HCT116 (cell line): ENCODE results near the gene TNFRSF9. TPM values are rescaled to one million over a fixed set of nuclear protein-coding genes. Genes with fewer than 3 reads are reported as not detected.
"Not testable (repeated sequence)": the region's sequence is repeated elsewhere in the genome, so short reads cannot be mapped to it uniquely, and the experiment has no call there.

Experiments
- ATAC-seq: fragments of 200-7000 bp; cut with Tn5 transposase; 2 replicates; pipeline ENCODE4 v1.9.1; 2020; ENCODE audit warnings: mild to moderate bottlenecking, moderate library complexity
- BruUV-seq: library from RNA; stranded (reverse); fragments of 400-500 nt; replicated peaks from 2 replicates; lab custom pipeline; 2021; lab: Mats Ljungman, UMichigan
- CTCF ChIA-PET: fragments of 300-600 bp; sonication (Branson Sonifier 250); formaldehyde crosslinking; loops from one replicate; lab custom pipeline; 2021; ENCODE audit warnings: antibody characterized with exemption; lab: Charles Lee
- POLR2A ChIA-PET: fragments of 300-600, 350-600 bp; sonication (Branson Sonifier 250); formaldehyde crosslinking; loops from one replicate; lab custom pipeline; 2021; ENCODE audit warnings: antibody characterized with exemption; lab: Charles Lee
- RAD21 ChIA-PET, 2 experiments: fragments of 300-600 bp; sonication (Branson Sonifier 250); formaldehyde crosslinking; loops; one replicate each; lab custom pipeline; 2023; ENCODE audit warnings: low total read pairs in 2 of 2; ENCODE audit not compliant: uncharacterized antibody in 2 of 2, unreplicated experiment in 2 of 2, low non-redundant PET in 1 of 2; lab: Charles Lee
- DNase-seq: peaks from one replicate; pipeline ENCODE4 v3.0.0-alpha.2; 2010; ENCODE audit warnings: low read depth, low spot score
- H2AFZ ChIP-seq: fragments of 200-600 bp; shearing (Covaris generic), sonication (generic); 2 replicates; pipeline ENCODE4 v1.6.1; 2017; ENCODE audit warnings: low read depth, mixed run types, mixed read lengths, antibody characterized with exemption, low read length; ENCODE audit not compliant: poor library complexity, severe bottlenecking
- H3K27ac ChIP-seq: 2 replicates; pipeline ENCODE4 v1.5.1; 2012; ENCODE audit warnings: low read depth, low read length
- H3K27me3 ChIP-seq: fragments of 200-600 bp; sonication (generic); 2 replicates; pipeline ENCODE4 v1.6.1; 2016; ENCODE audit warnings: mixed run types, low read length, mixed read lengths; ENCODE audit not compliant: insufficient read depth
- H3K36me3 ChIP-seq, 2 experiments: fragments of 200-500 bp in 1 of 2; fragments of 200-600 bp in 1 of 2; sonication (Bioruptor generic) in 1 of 2; sonication (generic) in 1 of 2; 2 replicates each; pipeline versions ENCODE4 v1.5.1 to v1.6.1; 2014 to 2016; ENCODE audit warnings: low read length in 2 of 2, inconsistent platforms in 1 of 2, mixed read lengths in 1 of 2, mixed run types in 1 of 2; ENCODE audit not compliant: insufficient read depth in 2 of 2, control insufficient read depth in 1 of 2
- H3K4me1 ChIP-seq, 2 experiments: fragments of 200-600 bp in 1 of 2; sonication (generic) in 1 of 2; 2 replicates each; pipeline versions ENCODE4 v1.5.1 to v1.6.1; 2012 to 2017; ENCODE audit warnings: low read length in 2 of 2, inconsistent platforms in 1 of 2, mild to moderate bottlenecking in 1 of 2, mixed read lengths in 1 of 2, mixed run types in 1 of 2, moderate library complexity in 1 of 2; ENCODE audit not compliant: insufficient read depth in 2 of 2, control insufficient read depth in 1 of 2
- H3K4me2 ChIP-seq: fragments of 200-600 bp; sonication (generic); 2 replicates; pipeline ENCODE4 v1.6.1; 2017; ENCODE audit warnings: mixed run types, low read length, mixed read lengths
- H3K4me3 ChIP-seq, 2 experiments: fragments of 200-600 bp in 1 of 2; sonication (generic) in 1 of 2; replicated peaks in 1 of 2; 2 replicates each; pipeline ENCODE4 v1.5.1; 2011 to 2016; ENCODE audit warnings: low read length in 2 of 2, control low read depth in 1 of 2, low read depth in 1 of 2, mild to moderate bottlenecking in 1 of 2, mixed read lengths in 1 of 2, mixed run types in 1 of 2
- H3K79me2 ChIP-seq: fragments of 200-600 bp; sonication (generic); 2 replicates; pipeline ENCODE4 v1.6.1; 2017; ENCODE audit warnings: mild to moderate bottlenecking, mixed run types, low read length, moderate library complexity, mixed read lengths; ENCODE audit not compliant: insufficient read depth
- H3K9ac ChIP-seq: fragments of 200-600 bp; sonication (generic); 2 replicates; pipeline ENCODE4 v1.6.1; 2016; ENCODE audit warnings: low read length, mixed read lengths
- H3K9me2 ChIP-seq: fragments of 200-600 bp; sonication (generic), shearing (Covaris generic); 2 replicates; pipeline ENCODE4 v1.6.1; 2017; ENCODE audit warnings: mixed run types, mild to moderate bottlenecking, moderate library complexity; ENCODE audit not compliant: insufficient read depth
- H3K9me3 ChIP-seq, 2 experiments: fragments of 200-500 bp in 1 of 2; fragments of 200-600 bp in 1 of 2; sonication (Bioruptor generic) in 1 of 2; sonication (generic) in 1 of 2; 2 replicates each; pipeline ENCODE4 v1.6.1; 2014 to 2017; ENCODE audit warnings: low read length in 2 of 2, mixed read lengths in 2 of 2, inconsistent platforms in 1 of 2, low read depth in 1 of 2, mild to moderate bottlenecking in 1 of 2, mixed run types in 1 of 2, moderate library complexity in 1 of 2; ENCODE audit not compliant: control insufficient read depth in 1 of 2, insufficient read depth in 1 of 2
- H4K20me1 ChIP-seq: fragments of 200-600 bp; sonication (generic), shearing (Covaris generic); 2 replicates; pipeline ENCODE4 v1.6.1; 2017; ENCODE audit warnings: mixed run types, mild to moderate bottlenecking, moderate library complexity; ENCODE audit not compliant: insufficient read depth
- CBX3 ChIP-seq: IDR thresholded peaks from 2 replicates; pipeline ENCODE4 v1.6.1; 2012; ENCODE audit warnings: low read depth
- CEBPB ChIP-seq: IDR thresholded peaks from 2 replicates; pipeline ENCODE4 v1.6.1; 2012; ENCODE audit warnings: low read depth
- EGR1 ChIP-seq: IDR thresholded peaks from 2 replicates; pipeline ENCODE4 v1.6.1; 2012; ENCODE audit warnings: low read depth
- ELF1 ChIP-seq: IDR thresholded peaks from 2 replicates; pipeline ENCODE4 v1.6.1; 2012; ENCODE audit warnings: low read depth, borderline replicate concordance
- EZH2 ChIP-seq: fragments of 200-600 bp; sonication (generic); IDR thresholded peaks from 2 replicates; pipeline ENCODE4 v1.6.1; 2017; ENCODE audit warnings: antibody characterized with exemption, mixed run types
- EZH2phosphoT487 ChIP-seq: fragments of 200-600 bp; IDR thresholded peaks from 2 replicates; pipeline ENCODE4 v1.6.1; 2018; ENCODE audit warnings: antibody characterized with exemption, borderline replicate concordance
- FOSL1 ChIP-seq: IDR thresholded peaks from 2 replicates; pipeline ENCODE4 v1.6.1; 2012; ENCODE audit warnings: low read depth
- JUND ChIP-seq: IDR thresholded peaks from 2 replicates; pipeline ENCODE4 v1.6.1; 2012
- MAX ChIP-seq: IDR thresholded peaks from 2 replicates; pipeline ENCODE4 v1.6.1; 2012
- POLR2A ChIP-seq: IDR thresholded peaks from 2 replicates; pipeline ENCODE4 v1.7.0; 2011; ENCODE audit warnings: borderline replicate concordance; ENCODE audit not compliant: insufficient read depth, insufficient read length; ENCODE audit errors: extremely low read depth
- POLR2AphosphoS5 ChIP-seq: IDR thresholded peaks from 2 replicates; pipeline ENCODE4 v1.6.1; 2011; ENCODE audit warnings: mild to moderate bottlenecking, low read depth, low read length, moderate library complexity
- RAD21 ChIP-seq: IDR thresholded peaks from 2 replicates; pipeline ENCODE4 v1.6.1; 2012; ENCODE audit warnings: low read depth, mild to moderate bottlenecking
- SIN3A ChIP-seq: IDR thresholded peaks from 2 replicates; pipeline ENCODE4 v1.6.1; 2012; ENCODE audit warnings: low read depth
- SP1 ChIP-seq: IDR thresholded peaks from 2 replicates; pipeline ENCODE4 v1.6.1; 2012; ENCODE audit warnings: low read depth
- SRF ChIP-seq: IDR thresholded peaks from 2 replicates; pipeline ENCODE4 v1.6.1; 2012; ENCODE audit warnings: low read depth
- YY1 ChIP-seq: IDR thresholded peaks from 2 replicates; pipeline ENCODE4 v1.6.1; 2011; ENCODE audit warnings: low read length, low read depth, moderate library complexity, mild to moderate bottlenecking; ENCODE audit not compliant: insufficient replicate concordance; ENCODE audit errors: extremely low read depth
- ZFX ChIP-seq: fragments of 450-650 bp; IDR thresholded peaks from 2 replicates; pipeline ENCODE4 v1.6.1; 2017
- ZNF274 ChIP-seq: fragments of 200-500 bp; sonication (Bioruptor generic); IDR thresholded peaks from 2 replicates; pipeline ENCODE4 v1.6.1; 2014; ENCODE audit warnings: mild to moderate bottlenecking, low read depth, low read length, inconsistent platforms
- intact Hi-C: fragments of 100-400 bp; cut with micrococcal nuclease; formaldehyde crosslinking; loops from 2 replicates; pipeline ENCODE4 v1.10.0; 2022
- total RNA-seq: library from RNA; stranded (reverse); gene quantifications from one replicate; pipeline ENCODE4 v1.2.1, GENCODE V29; 2021; ENCODE audit not compliant: unreplicated experiment
- TF ChIP-seq, protein P1 (sequence below): IDR thresholded peaks from 2 replicates; pipeline ENCODE4 v1.6.1; 2012
- TF ChIP-seq, protein P2 (sequence below), 3 experiments: fragments of 200-600 bp in 1 of 3; sonication (generic) in 1 of 3; IDR thresholded peaks in 2 of 3; conservative IDR thresholded peaks in 1 of 3; 2 replicates each; pipeline ENCODE4 v1.5.1; 2012 to 2017; ENCODE audit warnings: low read depth in 2 of 3, low read length in 2 of 3, antibody characterized with exemption in 1 of 3, borderline replicate concordance in 1 of 3, control low read depth in 1 of 3, mild to moderate bottlenecking in 1 of 3, mixed read lengths in 1 of 3, mixed run types in 1 of 3, moderate library complexity in 1 of 3; ENCODE audit not compliant: insufficient read depth in 1 of 3

TNFRSF9 gene
- total RNA-seq, 1 experiment from 2014 or later = 0.20 TPM

DNA sequence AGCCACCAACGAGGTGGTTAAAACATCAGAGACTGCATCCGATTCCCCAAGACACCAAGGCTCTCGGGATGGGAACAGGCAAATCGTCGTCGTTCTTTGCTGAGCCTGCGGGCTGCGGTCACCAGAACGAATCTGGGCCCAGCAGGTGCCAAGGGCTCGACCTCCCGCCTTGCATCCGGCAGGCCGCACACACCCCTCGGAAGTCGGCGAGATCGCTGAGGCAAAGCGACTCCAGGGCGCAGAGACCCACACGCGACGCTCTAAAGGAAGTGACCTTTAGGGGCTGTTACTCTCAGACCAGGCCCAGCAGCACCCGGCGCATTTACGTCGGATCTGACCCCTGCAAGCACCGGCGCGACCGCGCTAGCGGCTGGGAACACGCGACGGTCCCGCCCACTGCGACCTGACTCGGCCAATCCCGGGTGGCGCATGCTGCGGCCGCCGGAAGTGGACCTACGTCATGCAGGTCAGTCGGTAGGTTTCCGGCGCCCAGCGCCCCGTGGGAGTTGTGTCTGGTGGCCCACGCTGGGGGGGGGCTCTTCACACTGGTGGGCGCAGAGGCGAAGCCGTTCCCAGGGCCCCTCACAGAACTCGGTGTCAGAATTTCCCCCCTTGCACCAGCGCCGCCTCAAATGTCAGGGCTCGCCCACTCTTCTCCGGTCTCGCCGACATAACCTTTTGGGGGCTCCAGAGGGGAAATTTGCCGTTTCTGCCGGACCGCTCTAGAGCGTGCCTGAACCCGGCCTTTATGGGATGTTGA is 13.4 kb upstream of the TNFRSF9 start:
- no TSS peak for BruUV-seq
- H3K4me2 ChIP-seq = peak overlapping the region; percentile 82
- DNase-seq (peak; percentile 86), ATAC-seq (peak; percentile 98)
- no peaks in the 10 kb centered on the region for H3K9me3 ChIP-seq
- H3K36me3 ChIP-seq = no peaks in the 10 kb centered on the region
- peak overlapping the region; percentile 71 for H3K9ac ChIP-seq
- H3K27me3 ChIP-seq = no peaks in the 10 kb centered on the region
- H3K79me2 ChIP-seq = no peaks in the 10 kb centered on the region
- TF ChIP-seq MAX (peak; percentile 78), EGR1 (peak; percentile 61), FOSL1 (no peak), POLR2A (peak; percentile 67), ZFX (peak; percentile 92), CBX3 (no peak), YY1 (no peak), RAD21 (no peak), CEBPB (no peak), SP1 (peak; percentile 75), ELF1 (no peak), SRF (0 out of 2 replicates have a peak, but pooled peaks have one; percentile 37), EZH2 (no peak), EZH2phosphoT487 (no peak), SIN3A (peak; percentile 87), JUND (no peak), POLR2AphosphoS5 (peak; percentile 91), ZNF274 (no peak)
- TF ChIP-seq, protein P1, sequence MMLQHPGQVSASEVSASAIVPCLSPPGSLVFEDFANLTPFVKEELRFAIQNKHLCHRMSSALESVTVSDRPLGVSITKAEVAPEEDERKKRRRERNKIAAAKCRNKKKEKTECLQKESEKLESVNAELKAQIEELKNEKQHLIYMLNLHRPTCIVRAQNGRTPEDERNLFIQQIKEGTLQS = no peak
- TF ChIP-seq, protein P2, sequence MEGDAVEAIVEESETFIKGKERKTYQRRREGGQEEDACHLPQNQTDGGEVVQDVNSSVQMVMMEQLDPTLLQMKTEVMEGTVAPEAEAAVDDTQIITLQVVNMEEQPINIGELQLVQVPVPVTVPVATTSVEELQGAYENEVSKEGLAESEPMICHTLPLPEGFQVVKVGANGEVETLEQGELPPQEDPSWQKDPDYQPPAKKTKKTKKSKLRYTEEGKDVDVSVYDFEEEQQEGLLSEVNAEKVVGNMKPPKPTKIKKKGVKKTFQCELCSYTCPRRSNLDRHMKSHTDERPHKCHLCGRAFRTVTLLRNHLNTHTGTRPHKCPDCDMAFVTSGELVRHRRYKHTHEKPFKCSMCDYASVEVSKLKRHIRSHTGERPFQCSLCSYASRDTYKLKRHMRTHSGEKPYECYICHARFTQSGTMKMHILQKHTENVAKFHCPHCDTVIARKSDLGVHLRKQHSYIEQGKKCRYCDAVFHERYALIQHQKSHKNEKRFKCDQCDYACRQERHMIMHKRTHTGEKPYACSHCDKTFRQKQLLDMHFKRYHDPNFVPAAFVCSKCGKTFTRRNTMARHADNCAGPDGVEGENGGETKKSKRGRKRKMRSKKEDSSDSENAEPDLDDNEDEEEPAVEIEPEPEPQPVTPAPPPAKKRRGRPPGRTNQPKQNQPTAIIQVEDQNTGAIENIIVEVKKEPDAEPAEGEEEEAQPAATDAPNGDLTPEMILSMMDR (IDR thresholded peaks at IDR 0.05 in 2 of 3, conservative IDR thresholded peaks at IDR 0.05 in 1 of 3; ENCODE audit: borderline replicate concordance in 1 of 3, insufficient read depth in 1 of 3, low read depth in 2 of 3, low read length in 2 of 3) = no peak
- H4K20me1 ChIP-seq = no peaks in the 10 kb centered on the region
- H3K4me1 ChIP-seq = peaks cover 0 to 9% of the 10 kb centered on the region in 2 experiments; a peak in 2 of 4 replicates
- peak overlapping the region; percentile 75 to 84 for H3K4me3 ChIP-seq
- POLR2A ChIA-PET = interaction anchor here (0.6 kb wide), 1 partner anchor 1221 kb away, joined by 4 read pairs; no protein-coding TSS in a partner anchor
- RAD21 ChIA-PET = no interaction called here
- intact Hi-C loops = no loop called here
- H2AFZ ChIP-seq = peak overlapping the region; percentile 29
- H3K27ac ChIP-seq = peak overlapping the region; percentile 91
- no peaks in the 10 kb centered on the region for H3K9me2 ChIP-seq
- CTCF ChIA-PET = no interaction called here

- H3K9me2 ChIP-seq, ATAC-seq, intact Hi-C loops, DNase-seq, BruUV-seq, H3K79me2 ChIP-seq, H4K20me1 ChIP-seq, H3K4me3 ChIP-seq, H3K36me3 ChIP-seq, H3K9ac ChIP-seq, H3K27ac ChIP-seq, H3K27me3 ChIP-seq, RAD21 ChIA-PET, H2AFZ ChIP-seq, POLR2A ChIA-PET, CTCF ChIA-PET, H3K4me2 ChIP-seq, H3K9me3 ChIP-seq: not testable (repeated sequence)
- H3K4me1 ChIP-seq = peaks cover 0 to 14% of the 10 kb centered on the region in 2 experiments; a peak in 2 of 4 replicates
Measured at GRCh38 chr1:7952791-7953190, 12.2 kb upstream of the TNFRSF9 start.
